HK-2 (cell line): ENCODE results near the gene SLC25A43.
A peak's percentile ranks its signal among the peaks of the same experiment; 100 is the strongest.

ENCODE experiments used
- DNase-seq: peaks from one replicate; pipeline ENCODE4 v3.0.0-alpha.2; 2018; ENCODE audit not compliant: unreplicated experiment

Gene SLC25A43

GRCh38 chrX:119497185-119497584, 98.0 kb downstream of the SLC25A43 start:
- no peak for DNase-seq

- no peak for DNase-seq
These were observed 101.1 kb downstream of the SLC25A43 start for GRCh38 chrX:119500061-119500800.

DNA sequence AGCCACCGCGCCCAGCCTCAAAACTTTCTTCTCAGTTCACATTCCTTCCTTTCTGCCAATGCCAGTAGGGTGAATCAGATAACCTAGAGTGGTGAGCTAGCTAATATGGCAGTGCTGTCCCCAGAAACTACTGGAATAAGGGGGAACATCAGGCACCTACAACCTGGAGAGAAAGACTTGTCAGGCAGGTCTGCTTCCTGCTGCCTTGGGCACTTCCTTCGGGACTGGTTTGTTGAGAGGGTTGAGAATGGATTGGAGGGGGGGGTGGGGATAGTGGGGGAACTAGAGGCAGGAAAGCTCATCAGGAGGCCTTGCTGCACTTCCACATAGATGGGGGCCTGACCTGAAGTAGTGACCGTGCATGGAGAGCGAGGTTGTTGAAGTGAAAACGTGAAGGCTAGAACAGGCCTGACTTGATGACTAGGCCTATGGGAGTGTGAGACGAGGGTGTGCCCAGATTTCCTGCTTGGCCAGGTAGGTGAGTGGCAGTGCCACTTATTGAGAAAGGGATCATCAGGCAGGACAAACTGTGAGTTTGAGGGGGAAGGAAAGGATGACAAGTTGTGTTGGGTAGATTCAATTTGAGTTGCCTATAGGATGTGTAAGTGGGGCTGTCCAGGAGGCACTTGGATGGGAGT, 102.5 kb downstream of the SLC25A43 start:
- no peak for DNase-seq

DNA sequence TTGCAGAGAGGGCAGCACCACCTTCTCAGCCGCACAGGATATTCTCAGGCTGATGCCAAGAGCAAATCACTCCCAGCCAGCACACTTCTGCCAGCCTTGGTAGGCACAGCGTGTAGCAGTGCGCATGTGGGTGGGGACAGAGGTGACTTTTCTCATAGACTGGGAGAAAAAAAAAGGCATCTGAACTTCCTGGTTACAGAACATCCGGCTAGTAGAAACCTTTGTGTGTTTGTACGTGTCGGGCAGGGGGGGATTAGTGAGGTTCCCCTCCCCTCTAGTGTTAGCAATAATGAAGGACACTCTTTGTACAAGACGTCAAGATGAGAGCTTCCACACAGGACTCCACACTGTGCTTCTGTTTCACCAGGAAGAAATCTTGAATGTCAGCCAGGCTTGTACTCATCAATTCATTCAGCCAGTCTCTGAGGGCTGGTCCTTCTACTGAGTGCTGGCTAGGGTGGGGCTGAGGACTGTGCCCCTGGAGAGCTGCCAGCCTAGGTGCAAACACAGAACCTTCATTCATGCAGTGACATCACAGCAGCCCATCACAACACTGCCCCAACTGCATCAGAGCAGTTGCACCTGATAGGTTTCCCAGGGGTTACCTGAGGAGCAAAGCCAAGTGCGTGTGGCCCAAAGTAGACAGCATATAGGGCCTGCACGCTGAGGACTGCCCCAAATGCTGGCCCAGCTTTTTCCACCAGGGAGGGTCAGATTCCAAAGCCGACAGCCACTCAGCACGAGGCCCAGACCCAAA, 103.8 kb downstream of the SLC25A43 start:
- DNase-seq = no peak

GRCh38 chrX:119503484-119503861, 104.3 kb downstream of the SLC25A43 start:
- peak; percentile 40 for DNase-seq
